ENCODE results near the gene SLC2A13. TPM values are rescaled to one million over a fixed set of nuclear protein-coding genes. Genes with fewer than 3 reads are reported as not detected.

SLC2A13 gene
- total RNA-seq, 1 experiment from 2014 or later: 15.3 TPM

- Mint-ChIP-seq H3K36me3 (no peaks in the 10 kb centered on the region), H3K4me1 (peaks cover 5% of the 10 kb centered on the region), H3K4me3 (no peak overlapping the region), H3K9me3 (no peaks in the 10 kb centered on the region; the same call in none of the 2 replicates), H3K27ac (no peak overlapping the region), H3K27me3 (ENCODE audit: low read depth) (no peaks in the 10 kb centered on the region)
- ATAC-seq: peak; percentile 34; the same call in 1 of the 2 replicates
- DNase-seq (ENCODE audit: low spot score): no peak
- TF ChIP-seq SMAD3 (CRISPR knock-in tag; IDR thresholded peaks at IDR 0.05; ENCODE audit: borderline replicate concordance) (no peak), FOXP4 (CRISPR knock-in tag; IDR thresholded peaks at IDR 0.05) (no peak), ZNF232 (CRISPR knock-in tag; IDR thresholded peaks at IDR 0.05) (no peak), FOXK1 (CRISPR knock-in tag; IDR thresholded peaks at IDR 0.05) (no peak), ERG (CRISPR knock-in tag; IDR thresholded peaks at IDR 0.05) (no peak), ZNF138 (CRISPR knock-in tag; conservative IDR thresholded peaks at IDR 0.05) (no peak), AR (CRISPR knock-in tag; IDR thresholded peaks at IDR 0.05) (no peak), NR3C1 (CRISPR knock-in tag; conservative IDR thresholded peaks at IDR 0.05; ENCODE audit: low read depth) (no peak), MXD4 (CRISPR knock-in tag; IDR thresholded peaks at IDR 0.05; ENCODE audit: borderline replicate concordance) (no peak), USF1 (CRISPR knock-in tag; IDR thresholded peaks at IDR 0.05) (no peak), ZNF263 (CRISPR knock-in tag; IDR thresholded peaks at IDR 0.05; ENCODE audit: low read depth) (no peak), ZNF317 (CRISPR knock-in tag; IDR thresholded peaks at IDR 0.05; ENCODE audit: borderline replicate concordance, low read depth) (no peak), ATF3 (CRISPR knock-in tag; conservative IDR thresholded peaks at IDR 0.05) (no peak), ZNF281 (CRISPR knock-in tag; IDR thresholded peaks at IDR 0.05) (no peak)
- POLR2A ChIA-PET: no interaction called here
- CTCF ChIA-PET: interaction anchor here (0.6 to 0.8 kb wide), 11 partner anchors 22 to 576 kb away, joined by 3 to 7 read pairs (median 3); no protein-coding TSS in a partner anchor
Measured at GRCh38 chr12:40145896-40146295, 40.0 kb upstream of the SLC2A13 start.

GRCh38 chr12:40144023-40144422, 38.1 kb upstream of the SLC2A13 start:
- H3K27me3 Mint-ChIP-seq (ENCODE audit: low read depth): no peaks in the 10 kb centered on the region
- CTCF ChIA-PET: interaction anchor here (0.6 kb wide), 1 partner anchor 518 kb away, joined by 3 read pairs; a partner anchor contains a TSS
- TF ChIP-seq ZNF396 (CRISPR knock-in tag; IDR thresholded peaks at IDR 0.05; ENCODE audit: borderline replicate concordance) (no peak), NFYB (CRISPR knock-in tag; conservative IDR thresholded peaks at IDR 0.05; ENCODE audit: low read depth) (no peak), E2F5 (CRISPR knock-in tag; IDR thresholded peaks at IDR 0.05) (no peak), NR2C2 (CRISPR knock-in tag; IDR thresholded peaks at IDR 0.05) (no peak), ESRRA (CRISPR knock-in tag; IDR thresholded peaks at IDR 0.05; ENCODE audit: borderline replicate concordance) (no peak), ZNF532 (CRISPR knock-in tag; IDR thresholded peaks at IDR 0.05; ENCODE audit: borderline replicate concordance) (no peak)

More at GRCh38 chr12:40144023-40144422, 38.1 kb upstream of the SLC2A13 start:
- H3K4me3 Mint-ChIP-seq: no peak overlapping the region
- no peaks in the 10 kb centered on the region; the same call in 1 of the 2 replicates for H3K9me3 Mint-ChIP-seq
- H3K36me3 Mint-ChIP-seq: no peaks in the 10 kb centered on the region
- H3K4me1 Mint-ChIP-seq: no peaks in the 10 kb centered on the region
- no peak overlapping the region for H3K27ac Mint-ChIP-seq
- ATAC-seq (no peak), DNase-seq (ENCODE audit: low spot score) (no peak)
- POLR2A ChIA-PET: no interaction called here
